BJ (cell line): ENCODE measurements around the gene PCDHGB6. TPM values are rescaled to one million over a fixed set of nuclear protein-coding genes. Genes with fewer than 3 reads are reported as not detected.

Source experiments
- CTCF ChIA-PET: fragments of 350-600 bp; formaldehyde crosslinking; extraction: SDS; loops from one replicate; lab custom pipeline; 2021; ENCODE audit warnings: antibody characterized with exemption, inconsistent platforms; lab: Yijun Ruan, JAX
- POLR2A ChIA-PET: fragments of 300-600 bp; sonication (Branson Sonifier 250); formaldehyde crosslinking; extraction: SDS; loops from one replicate; lab custom pipeline; 2021; ENCODE audit warnings: antibody characterized with exemption; lab: Charles Lee
- DNase-seq: peaks from one replicate; pipeline ENCODE4 v3.0.0-alpha.2; 2011; ENCODE audit warnings: low read depth
- H3K27me3 ChIP-seq: 2 replicates; pipeline ENCODE4 v1.6.0; 2011; ENCODE audit warnings: low read length; ENCODE audit not compliant: control insufficient read depth, insufficient read depth
- H3K36me3 ChIP-seq: 2 replicates; pipeline ENCODE4 v1.5.1; 2011; ENCODE audit warnings: low read length; ENCODE audit not compliant: control insufficient read depth, insufficient read depth
- H3K4me3 ChIP-seq: 2 replicates; pipeline ENCODE4 v1.5.1; 2011; ENCODE audit warnings: low read depth, mild to moderate bottlenecking, control low read depth, low read length
- CTCF ChIP-seq: IDR thresholded peaks from 2 replicates; pipeline ENCODE4 v1.5.1; 2011; ENCODE audit warnings: low read depth, mild to moderate bottlenecking, control low read depth, inconsistent platforms, low read length, moderate library complexity; ENCODE audit not compliant: insufficient read depth
- polyA plus RNA-seq: library from polyadenylated mRNA; depleted of rRNA; stranded (reverse); fragments of >200 nt; gene quantifications from 2 replicates; pipeline ENCODE4 v1.2.3, GENCODE V29; 2011

The PCDHGB6 gene
- polyA plus RNA-seq, 1 experiment: 1.5 TPM

DNA sequence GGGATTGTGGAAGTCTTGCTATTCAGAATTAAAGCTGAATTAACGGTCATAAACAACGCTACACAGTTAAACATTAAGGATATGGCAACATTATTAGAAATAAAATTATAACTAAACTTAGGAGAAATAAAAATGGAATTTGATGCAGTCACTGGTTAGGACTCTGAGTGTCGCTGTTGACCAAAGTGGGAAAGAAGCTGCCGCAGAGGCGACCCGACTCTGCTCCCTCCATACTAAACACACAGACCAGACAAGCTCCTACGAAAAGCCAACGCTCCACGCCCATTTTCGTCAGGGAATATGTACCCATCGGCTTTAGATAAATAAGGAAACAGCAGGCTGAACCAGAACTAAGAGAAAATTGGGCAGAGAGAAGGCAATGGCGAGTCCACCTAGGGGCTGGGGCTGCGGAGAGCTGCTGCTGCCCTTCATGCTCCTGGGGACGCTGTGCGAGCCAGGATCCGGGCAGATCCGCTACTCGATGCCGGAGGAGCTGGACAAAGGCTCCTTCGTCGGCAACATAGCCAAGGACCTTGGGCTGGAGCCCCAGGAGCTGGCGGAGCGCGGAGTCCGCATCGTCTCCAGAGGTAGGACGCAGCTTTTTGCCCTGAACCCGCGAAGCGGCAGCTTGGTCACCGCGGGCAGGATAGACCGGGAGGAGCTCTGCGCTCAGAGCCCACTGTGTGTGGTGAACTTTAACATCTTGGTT is 43.7 kb upstream of the PCDHGB6 start, which contains the start of gene PCDHGA5:
Gene PCDHGA5, plus strand, starts transcription at position 211 of the 709 bp plus-strand sequence. Its CDS starts 169 bp downstream, at position 380.
- Histone ChIP-seq H3K27me3 (peaks cover 2% of the 10 kb centered on the region; the same call in 1 of the 2 replicates), H3K36me3 (no peaks in the 10 kb centered on the region), H3K4me3 (peak within 1 kb of the TSS; percentile 30)
- ChIA-PET CTCF (interaction anchor here (0.6 to 2.6 kb wide), 19 partner anchors 9 to 228 kb away, joined by 3 to 17 read pairs (median 4); partner anchors contain the start of genes PCDHGA10, PCDHGA11, PCDHGA4 and PCDHGA6), POLR2A (no interaction called here)
- no peak for DNase-seq
- peak; percentile 32; the same call in 1 of the 2 replicates for TF ChIP-seq CTCF

GRCh38 chr5:141366016-141366896 is 41.6 kb upstream of the PCDHGB6 start:
- CTCF ChIA-PET: interaction anchor here (0.6 to 1.4 kb wide), 3 partner anchors 10 to 424 kb away, joined by 3 read pairs; partner anchors contain the start of gene PCDHGA12
- no peak for TF ChIP-seq CTCF

DNA sequence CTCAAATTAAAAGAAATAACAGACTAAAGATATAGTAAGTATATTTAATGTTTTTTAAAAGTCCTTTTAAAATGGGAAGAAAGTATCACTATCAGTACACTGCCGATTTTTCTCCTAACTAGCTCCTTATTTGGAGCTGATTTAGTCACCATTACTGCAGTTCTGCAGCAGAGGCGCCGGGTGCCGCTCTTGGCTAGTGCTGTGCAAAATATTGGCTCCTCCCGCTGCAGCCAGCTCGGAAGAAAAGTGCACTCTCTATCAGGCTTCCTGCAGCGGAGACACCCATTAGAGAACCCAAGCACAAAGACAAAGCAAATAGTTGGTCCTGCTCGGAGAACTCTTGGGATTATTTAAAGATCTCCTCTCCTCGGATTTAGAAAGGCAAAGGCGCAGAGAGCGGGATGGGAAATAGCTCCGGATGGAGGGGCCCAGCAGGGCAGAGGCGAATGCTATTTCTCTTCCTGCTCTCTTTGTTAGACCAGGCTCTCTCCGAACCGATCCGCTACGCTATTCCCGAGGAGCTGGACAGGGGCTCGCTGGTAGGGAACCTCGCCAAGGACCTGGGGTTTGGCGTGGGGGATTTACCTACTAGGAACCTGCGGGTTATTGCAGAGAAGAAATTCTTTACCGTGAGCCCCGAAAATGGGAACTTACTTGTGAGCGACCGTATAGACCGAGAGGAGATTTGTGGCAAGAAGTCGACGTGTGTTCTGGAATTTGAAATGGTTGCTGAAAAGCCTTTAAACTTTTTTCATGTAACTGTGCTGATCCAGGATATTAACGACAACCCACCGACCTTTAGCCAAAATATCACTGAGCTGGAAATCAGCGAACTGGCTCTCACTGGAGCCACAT is 37.6 kb upstream of the PCDHGB6 start, which contains the start of gene PCDHGB3:
Gene PCDHGB3, plus strand, starts transcription at position 249 of the 855 bp plus-strand sequence. Its CDS starts 153 bp downstream, at position 402.
- DNase-seq: no peak
- Histone ChIP-seq H3K27me3 (no peaks in the 10 kb centered on the region; the same call in none of the 2 replicates), H3K4me3 (peak within 1 kb of the TSS; percentile 24), H3K36me3 (no peaks in the 10 kb centered on the region)
- TF ChIP-seq CTCF: peak; percentile 61
- POLR2A ChIA-PET: interaction anchor here (0.6 kb wide), 1 partner anchor 198 kb away, joined by 3 read pairs; no protein-coding TSS in a partner anchor
- CTCF ChIA-PET: interaction anchor here (0.8 to 3.5 kb wide), 30 partner anchors 10 to 197 kb away, joined by 3 to 18 read pairs (median 4); partner anchors contain the start of genes PCDHB12, PCDHB9, PCDHGA10 and PCDHGA11

More at GRCh38 chr5:141366016-141366896, 41.6 kb upstream of the PCDHGB6 start:
- H3K27me3 ChIP-seq: peaks cover 2% of the 10 kb centered on the region; the same call in 1 of the 2 replicates
- POLR2A ChIA-PET: no interaction called here
- H3K4me3 ChIP-seq: no peak overlapping the region
- H3K36me3 ChIP-seq: no peaks in the 10 kb centered on the region
- DNase-seq: no peak

GRCh38 chr5:141371572-141372475 is 36.0 kb upstream of the PCDHGB6 start:
- Histone ChIP-seq H3K4me3 (no peak overlapping the region), H3K36me3 (no peaks in the 10 kb centered on the region), H3K27me3 (no peaks in the 10 kb centered on the region; the same call in 1 of the 2 replicates)
- CTCF ChIA-PET: interaction anchor here (0.7 to 3.5 kb wide), 9 partner anchors 8 to 195 kb away, joined by 3 to 18 read pairs (median 4); partner anchors contain the start of genes PCDHGA10, PCDHGA7, PCDHGB1 and PCDHGB4
- POLR2A ChIA-PET: no interaction called here
- no peak for DNase-seq
- no peak for TF ChIP-seq CTCF
